ENCODE data around the gene TNN. TPM values are rescaled to one million over a fixed set of nuclear protein-coding genes. Genes with fewer than 3 reads are reported as not detected.

Gene TNN
- total and polyA plus RNA-seq, 2 experiments from 2014 or later, result 0.18 to 0.31 TPM

- H3K27me3 Mint-ChIP-seq (ENCODE audit: insufficient read depth, low read depth, poor library complexity), result peaks cover 3% of the 10 kb centered on the region
- H3K4me3 Mint-ChIP-seq, result no peak overlapping the region
- Histone ChIP-seq H3K4me3 (no peak overlapping the region), H3K27ac (ENCODE audit: low read depth) (no peak overlapping the region), H3K27me3 (ENCODE audit: insufficient read depth) (no peaks in the 10 kb centered on the region), H3K9me2 (ENCODE audit: insufficient read depth) (no peaks in the 10 kb centered on the region), H3K4me2 (no peak overlapping the region), H4K20me1 (replicated peaks; ENCODE audit: insufficient read depth) (no peaks in the 10 kb centered on the region), H3F3A (replicated peaks; ENCODE audit: low read depth) (no peaks in the 10 kb centered on the region), H3K4me1 (ENCODE audit: insufficient read depth) (peaks cover 17% of the 10 kb centered on the region), H2AFZ (no peak overlapping the region), H3K36me3 (ENCODE audit: insufficient read depth) (no peaks in the 10 kb centered on the region), H3K79me2 (replicated peaks; ENCODE audit: insufficient read depth) (no peaks in the 10 kb centered on the region)
- DNase-seq (ENCODE audit: low spot score), result no peak
- H3K9me3 Mint-ChIP-seq, result no peaks in the 10 kb centered on the region
- no peak overlapping the region for H3K27ac Mint-ChIP-seq
- TF ChIP-seq POLR2AphosphoS5 (IDR thresholded peaks at IDR 0.05; ENCODE audit: low read depth) (no peak), JUNB (IDR thresholded peaks at IDR 0.05; ENCODE audit: unreplicated experiment) (no peak), ZNF331 (CRISPR knock-in tag; IDR thresholded peaks at IDR 0.05; ENCODE audit: low read depth) (no peak), REST (IDR thresholded peaks at IDR 0.05; ENCODE audit: unreplicated experiment) (no peak), CTCF (conservative IDR thresholded peaks at IDR 0.05; ENCODE audit: low read depth in 2 of 2) (no peak)
- H3K4me1 Mint-ChIP-seq, result peaks cover 25% of the 10 kb centered on the region
- no peaks in the 10 kb centered on the region for H3K36me3 Mint-ChIP-seq (ENCODE audit: low read depth)
- ATAC-seq, result no peak
Measured at GRCh38 chr1:175034775-175035174, 32.9 kb upstream of the TNN start.

GRCh38 chr1:175035865-175036264 lies 31.8 kb upstream of the TNN start:
- H3K27ac ChIP-seq (ENCODE audit: low read depth), result no peak overlapping the region
- peaks cover 23% of the 10 kb centered on the region for H3K4me1 Mint-ChIP-seq

More at GRCh38 chr1:175035865-175036264, 31.8 kb upstream of the TNN start:
- H2AFZ ChIP-seq, result peak overlapping the region; percentile 94
- H3K4me1 ChIP-seq (ENCODE audit: insufficient read depth), result peaks cover 17% of the 10 kb centered on the region
- no peak overlapping the region for H3K27ac Mint-ChIP-seq
- H3K79me2 ChIP-seq (replicated peaks; ENCODE audit: insufficient read depth), result no peaks in the 10 kb centered on the region
- TF ChIP-seq CTCF (conservative IDR thresholded peaks at IDR 0.05; ENCODE audit: low read depth in 2 of 2) (no peak), ZNF331 (CRISPR knock-in tag; IDR thresholded peaks at IDR 0.05; ENCODE audit: low read depth) (no peak), CREB1 (CRISPR knock-in tag; IDR thresholded peaks at IDR 0.05; ENCODE audit: low read depth) (no peak), JUNB (IDR thresholded peaks at IDR 0.05; ENCODE audit: unreplicated experiment) (no peak), REST (IDR thresholded peaks at IDR 0.05; ENCODE audit: unreplicated experiment) (no peak), EZH2 (IDR thresholded peaks at IDR 0.05; ENCODE audit: low read depth, unreplicated experiment) (no peak), NANOG (IDR thresholded peaks at IDR 0.05; ENCODE audit: borderline replicate concordance) (no peak), ZNF114 (CRISPR knock-in tag; IDR thresholded peaks at IDR 0.05) (no peak), STAT1 (IDR thresholded peaks at IDR 0.05; ENCODE audit: unreplicated experiment) (no peak)
- DNase-seq (ENCODE audit: low spot score), result no peak
- H3K9me3 Mint-ChIP-seq, result no peaks in the 10 kb centered on the region
- H3F3A ChIP-seq (replicated peaks; ENCODE audit: low read depth), result no peaks in the 10 kb centered on the region
- peak overlapping the region; percentile 50; the same call in 1 of the 2 replicates for H3K4me2 ChIP-seq
- ATAC-seq, result no peak
- no peaks in the 10 kb centered on the region for H3K27me3 ChIP-seq (ENCODE audit: insufficient read depth)
- no peaks in the 10 kb centered on the region for H3K36me3 Mint-ChIP-seq (ENCODE audit: low read depth)
- no peaks in the 10 kb centered on the region for H3K9me2 ChIP-seq (ENCODE audit: insufficient read depth)
- H3K4me3 ChIP-seq, result no peak overlapping the region
- H4K20me1 ChIP-seq (replicated peaks; ENCODE audit: insufficient read depth), result no peaks in the 10 kb centered on the region
- H3K36me3 ChIP-seq (ENCODE audit: insufficient read depth), result no peaks in the 10 kb centered on the region
- H3K27me3 Mint-ChIP-seq (ENCODE audit: insufficient read depth, low read depth, poor library complexity), result peaks cover 1% of the 10 kb centered on the region
- no peak overlapping the region for H3K4me3 Mint-ChIP-seq

Data from GM23338 (cell line).